WTC11 (cell line): ENCODE results near the gene OSBPL5. TPM values are rescaled to one million over a fixed set of nuclear protein-coding genes. Genes with fewer than 3 reads are reported as not detected.

ENCODE experiments used
- ATAC-seq: fragments of 200-7000 bp; cut with Tn5 transposase; 2 replicates; pipeline ENCODE4 v1.10.0; 2021; ENCODE audit warnings: mild to moderate bottlenecking, moderate library complexity
- CTCF ChIA-PET: fragments of 300-600 bp; sonication (Branson Sonifier 250); formaldehyde crosslinking; loops from one replicate; lab custom pipeline; 2021; ENCODE audit warnings: antibody characterized with exemption; lab: Charles Lee
- POLR2A ChIA-PET: fragments of 350-600 bp; sonication (Branson Sonifier 250); formaldehyde crosslinking; loops from one replicate; lab custom pipeline; 2021; ENCODE audit warnings: antibody characterized with exemption; lab: Charles Lee
- DNase-seq: peaks from one replicate; pipeline ENCODE4 v3.0.0; 2021; ENCODE audit warnings: low spot score
- H3K27ac Mint-ChIP-seq: 2 replicates; pipeline ENCODE4 v1.8.0; 2021; ENCODE audit warnings: mixed read lengths
- H3K27me3 Mint-ChIP-seq: 2 replicates; pipeline ENCODE4 v1.8.0; 2021; ENCODE audit warnings: low read depth, mild to moderate bottlenecking, moderate library complexity, mixed read lengths
- H3K36me3 Mint-ChIP-seq: 2 replicates; pipeline ENCODE4 v1.8.0; 2021; ENCODE audit warnings: mixed read lengths
- H3K4me1 Mint-ChIP-seq: 2 replicates; pipeline ENCODE4 v1.8.0; 2022; ENCODE audit warnings: mixed read lengths
- H3K4me3 Mint-ChIP-seq: 2 replicates; pipeline ENCODE4 v1.8.0; 2021; ENCODE audit warnings: mild to moderate bottlenecking, moderate library complexity, mixed read lengths
- H3K9me3 Mint-ChIP-seq: 2 replicates; pipeline ENCODE4 v1.8.0; 2021; ENCODE audit warnings: mixed read lengths
- ESRRA ChIP-seq: sonication (generic); formaldehyde crosslinking; IDR thresholded peaks from 2 replicates; pipeline ENCODE4 v1.8.1; 2022; ENCODE audit warnings: mild to moderate bottlenecking, missing genetic modification reagents, borderline replicate concordance
- IRF2 ChIP-seq: sonication (generic); formaldehyde crosslinking; IDR thresholded peaks from 2 replicates; pipeline ENCODE4 v1.8.0; 2022; ENCODE audit warnings: low read depth, missing genetic modification reagents, borderline replicate concordance
- JAZF1 ChIP-seq: fragments of 250-450 bp; sonication (Bioruptor Pico); IDR thresholded peaks from 2 replicates; pipeline ENCODE4 v1.9.0; 2021; ENCODE audit warnings: moderate library complexity, mild to moderate bottlenecking, inconsistent platforms
- NFATC4 ChIP-seq: fragments of 250-450 bp; sonication (Bioruptor Pico); IDR thresholded peaks from 2 replicates; pipeline ENCODE4 v1.9.0; 2021; ENCODE audit warnings: mild to moderate bottlenecking
- OVOL2 ChIP-seq: fragments of 250-450 bp; sonication (Bioruptor Pico); IDR thresholded peaks from 2 replicates; pipeline ENCODE4 v1.9.0; 2021; ENCODE audit warnings: mild to moderate bottlenecking, borderline replicate concordance
- SMAD4 ChIP-seq: sonication (generic); formaldehyde crosslinking; IDR thresholded peaks from 2 replicates; pipeline ENCODE4 v1.8.0; 2022; ENCODE audit warnings: mild to moderate bottlenecking, missing genetic modification reagents
- TEAD1 ChIP-seq: sonication (generic); formaldehyde crosslinking; IDR thresholded peaks from 2 replicates; pipeline ENCODE4 v1.8.0; 2022; ENCODE audit warnings: mild to moderate bottlenecking, missing genetic modification reagents
- TP53 ChIP-seq: sonication (generic); formaldehyde crosslinking; IDR thresholded peaks from 2 replicates; pipeline ENCODE4 v1.8.1; 2023; ENCODE audit warnings: mild to moderate bottlenecking, missing genetic modification reagents
- ZNF263 ChIP-seq: sonication (generic); formaldehyde crosslinking; IDR thresholded peaks from 2 replicates; pipeline ENCODE4 v1.8.1; 2022; ENCODE audit warnings: low read depth, mild to moderate bottlenecking, moderate library complexity, missing genetic modification reagents
- ZNF317 ChIP-seq: sonication (generic); formaldehyde crosslinking; IDR thresholded peaks from 2 replicates; pipeline ENCODE4 v1.8.1; 2023; ENCODE audit warnings: low read depth, mild to moderate bottlenecking, moderate library complexity, missing genetic modification reagents, borderline replicate concordance
- ZNF416 ChIP-seq: fragments of 250-450 bp; sonication (Bioruptor Pico); IDR thresholded peaks from 2 replicates; pipeline ENCODE4 v1.9.0; 2021; ENCODE audit warnings: mild to moderate bottlenecking, inconsistent platforms
- total RNA-seq: library from RNA; stranded (reverse); gene quantifications from 3 replicates; pipeline ENCODE4 v1.2.3, GENCODE V29; 2021
- TF ChIP-seq, protein P1 (sequence below): sonication (generic); formaldehyde crosslinking; IDR thresholded peaks from 2 replicates; pipeline ENCODE4 v1.8.1; 2022; ENCODE audit warnings: low read depth, mild to moderate bottlenecking, moderate library complexity, missing genetic modification reagents, borderline replicate concordance
- TF ChIP-seq, protein P2 (sequence below): sonication (generic); formaldehyde crosslinking; IDR thresholded peaks from 2 replicates; pipeline ENCODE4 v1.8.1; 2023; ENCODE audit warnings: mild to moderate bottlenecking, missing genetic modification reagents, borderline replicate concordance
- TF ChIP-seq, protein P3 (sequence below): fragments of 250-450 bp; sonication (Bioruptor Pico); IDR thresholded peaks from 2 replicates; pipeline ENCODE4 v1.8.0; 2021; ENCODE audit warnings: mild to moderate bottlenecking
- TF ChIP-seq, protein P4 (sequence below): fragments of 200-600 bp; IDR thresholded peaks from 2 replicates; pipeline ENCODE4 v1.8.0; 2022; ENCODE audit warnings: antibody characterized with exemption
- TF ChIP-seq, protein P5 (sequence below): fragments of 250-450 bp; sonication (Bioruptor Pico); IDR thresholded peaks from 2 replicates; pipeline ENCODE4 v1.9.0; 2021; ENCODE audit warnings: mild to moderate bottlenecking, borderline replicate concordance
- TF ChIP-seq, protein P6 (sequence below): fragments of 250-450 bp; sonication (Bioruptor Pico); IDR thresholded peaks from 2 replicates; pipeline ENCODE4 v1.9.0; 2021; ENCODE audit warnings: moderate library complexity, mild to moderate bottlenecking, inconsistent platforms, borderline replicate concordance
- TF ChIP-seq, protein P7 (sequence below): sonication (generic); formaldehyde crosslinking; IDR thresholded peaks from 2 replicates; pipeline ENCODE4 v1.8.1; 2022; ENCODE audit warnings: mild to moderate bottlenecking, missing genetic modification reagents, moderate library complexity, borderline replicate concordance
- TF ChIP-seq, protein P8 (sequence below): sonication (generic); formaldehyde crosslinking; IDR thresholded peaks from 2 replicates; pipeline ENCODE4 v1.8.0; 2022; ENCODE audit warnings: missing genetic modification reagents

The OSBPL5 gene
- total RNA-seq, 1 experiment from 2014 or later = 17.7 TPM

DNA sequence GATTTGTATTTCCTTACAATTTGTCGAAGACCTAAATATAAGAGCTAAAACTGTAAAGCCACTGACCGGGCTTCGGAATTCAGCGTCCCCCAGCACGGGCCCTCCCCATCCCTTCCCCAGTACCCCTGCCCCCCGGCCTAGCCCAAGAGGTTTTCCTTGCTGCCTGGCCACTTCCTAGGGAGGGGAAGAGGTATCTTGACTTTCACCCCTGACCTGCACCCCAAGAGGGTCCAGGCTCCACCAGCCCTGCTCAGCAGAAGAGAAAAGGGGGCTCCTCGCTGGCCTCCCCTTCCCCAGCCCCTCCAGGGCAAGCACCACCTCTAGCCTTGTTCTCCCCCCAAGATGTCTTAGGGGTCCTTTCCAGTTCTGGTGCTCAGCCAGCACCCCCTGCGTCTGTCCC is 81.8 kb downstream of the OSBPL5 start (continued):
- TF ChIP-seq, protein P1, sequence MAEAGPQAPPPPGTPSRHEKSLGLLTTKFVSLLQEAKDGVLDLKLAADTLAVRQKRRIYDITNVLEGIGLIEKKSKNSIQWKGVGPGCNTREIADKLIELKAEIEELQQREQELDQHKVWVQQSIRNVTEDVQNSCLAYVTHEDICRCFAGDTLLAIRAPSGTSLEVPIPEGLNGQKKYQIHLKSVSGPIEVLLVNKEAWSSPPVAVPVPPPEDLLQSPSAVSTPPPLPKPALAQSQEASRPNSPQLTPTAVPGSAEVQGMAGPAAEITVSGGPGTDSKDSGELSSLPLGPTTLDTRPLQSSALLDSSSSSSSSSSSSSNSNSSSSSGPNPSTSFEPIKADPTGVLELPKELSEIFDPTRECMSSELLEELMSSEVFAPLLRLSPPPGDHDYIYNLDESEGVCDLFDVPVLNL = no peak
- no peak for TF ChIP-seq IRF2 (CRISPR knock-in tag)
- TF ChIP-seq, protein P2, sequence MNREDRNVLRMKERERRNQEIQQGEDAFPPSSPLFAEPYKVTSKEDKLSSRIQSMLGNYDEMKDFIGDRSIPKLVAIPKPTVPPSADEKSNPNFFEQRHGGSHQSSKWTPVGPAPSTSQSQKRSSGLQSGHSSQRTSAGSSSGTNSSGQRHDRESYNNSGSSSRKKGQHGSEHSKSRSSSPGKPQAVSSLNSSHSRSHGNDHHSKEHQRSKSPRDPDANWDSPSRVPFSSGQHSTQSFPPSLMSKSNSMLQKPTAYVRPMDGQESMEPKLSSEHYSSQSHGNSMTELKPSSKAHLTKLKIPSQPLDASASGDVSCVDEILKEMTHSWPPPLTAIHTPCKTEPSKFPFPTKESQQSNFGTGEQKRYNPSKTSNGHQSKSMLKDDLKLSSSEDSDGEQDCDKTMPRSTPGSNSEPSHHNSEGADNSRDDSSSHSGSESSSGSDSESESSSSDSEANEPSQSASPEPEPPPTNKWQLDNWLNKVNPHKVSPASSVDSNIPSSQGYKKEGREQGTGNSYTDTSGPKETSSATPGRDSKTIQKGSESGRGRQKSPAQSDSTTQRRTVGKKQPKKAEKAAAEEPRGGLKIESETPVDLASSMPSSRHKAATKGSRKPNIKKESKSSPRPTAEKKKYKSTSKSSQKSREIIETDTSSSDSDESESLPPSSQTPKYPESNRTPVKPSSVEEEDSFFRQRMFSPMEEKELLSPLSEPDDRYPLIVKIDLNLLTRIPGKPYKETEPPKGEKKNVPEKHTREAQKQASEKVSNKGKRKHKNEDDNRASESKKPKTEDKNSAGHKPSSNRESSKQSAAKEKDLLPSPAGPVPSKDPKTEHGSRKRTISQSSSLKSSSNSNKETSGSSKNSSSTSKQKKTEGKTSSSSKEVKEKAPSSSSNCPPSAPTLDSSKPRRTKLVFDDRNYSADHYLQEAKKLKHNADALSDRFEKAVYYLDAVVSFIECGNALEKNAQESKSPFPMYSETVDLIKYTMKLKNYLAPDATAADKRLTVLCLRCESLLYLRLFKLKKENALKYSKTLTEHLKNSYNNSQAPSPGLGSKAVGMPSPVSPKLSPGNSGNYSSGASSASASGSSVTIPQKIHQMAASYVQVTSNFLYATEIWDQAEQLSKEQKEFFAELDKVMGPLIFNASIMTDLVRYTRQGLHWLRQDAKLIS (CRISPR knock-in tag) = no peak
- TF ChIP-seq, protein P3, sequence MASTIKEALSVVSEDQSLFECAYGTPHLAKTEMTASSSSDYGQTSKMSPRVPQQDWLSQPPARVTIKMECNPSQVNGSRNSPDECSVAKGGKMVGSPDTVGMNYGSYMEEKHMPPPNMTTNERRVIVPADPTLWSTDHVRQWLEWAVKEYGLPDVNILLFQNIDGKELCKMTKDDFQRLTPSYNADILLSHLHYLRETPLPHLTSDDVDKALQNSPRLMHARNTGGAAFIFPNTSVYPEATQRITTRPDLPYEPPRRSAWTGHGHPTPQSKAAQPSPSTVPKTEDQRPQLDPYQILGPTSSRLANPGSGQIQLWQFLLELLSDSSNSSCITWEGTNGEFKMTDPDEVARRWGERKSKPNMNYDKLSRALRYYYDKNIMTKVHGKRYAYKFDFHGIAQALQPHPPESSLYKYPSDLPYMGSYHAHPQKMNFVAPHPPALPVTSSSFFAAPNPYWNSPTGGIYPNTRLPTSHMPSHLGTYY = no peak
- TF ChIP-seq ZNF416 (CRISPR knock-in tag) = no peak
- TF ChIP-seq TP53 (CRISPR knock-in tag) = no peak
- TF ChIP-seq SMAD4 = no peak
- TF ChIP-seq, protein P4, sequence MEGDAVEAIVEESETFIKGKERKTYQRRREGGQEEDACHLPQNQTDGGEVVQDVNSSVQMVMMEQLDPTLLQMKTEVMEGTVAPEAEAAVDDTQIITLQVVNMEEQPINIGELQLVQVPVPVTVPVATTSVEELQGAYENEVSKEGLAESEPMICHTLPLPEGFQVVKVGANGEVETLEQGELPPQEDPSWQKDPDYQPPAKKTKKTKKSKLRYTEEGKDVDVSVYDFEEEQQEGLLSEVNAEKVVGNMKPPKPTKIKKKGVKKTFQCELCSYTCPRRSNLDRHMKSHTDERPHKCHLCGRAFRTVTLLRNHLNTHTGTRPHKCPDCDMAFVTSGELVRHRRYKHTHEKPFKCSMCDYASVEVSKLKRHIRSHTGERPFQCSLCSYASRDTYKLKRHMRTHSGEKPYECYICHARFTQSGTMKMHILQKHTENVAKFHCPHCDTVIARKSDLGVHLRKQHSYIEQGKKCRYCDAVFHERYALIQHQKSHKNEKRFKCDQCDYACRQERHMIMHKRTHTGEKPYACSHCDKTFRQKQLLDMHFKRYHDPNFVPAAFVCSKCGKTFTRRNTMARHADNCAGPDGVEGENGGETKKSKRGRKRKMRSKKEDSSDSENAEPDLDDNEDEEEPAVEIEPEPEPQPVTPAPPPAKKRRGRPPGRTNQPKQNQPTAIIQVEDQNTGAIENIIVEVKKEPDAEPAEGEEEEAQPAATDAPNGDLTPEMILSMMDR = no peak
- TF ChIP-seq, protein P5, sequence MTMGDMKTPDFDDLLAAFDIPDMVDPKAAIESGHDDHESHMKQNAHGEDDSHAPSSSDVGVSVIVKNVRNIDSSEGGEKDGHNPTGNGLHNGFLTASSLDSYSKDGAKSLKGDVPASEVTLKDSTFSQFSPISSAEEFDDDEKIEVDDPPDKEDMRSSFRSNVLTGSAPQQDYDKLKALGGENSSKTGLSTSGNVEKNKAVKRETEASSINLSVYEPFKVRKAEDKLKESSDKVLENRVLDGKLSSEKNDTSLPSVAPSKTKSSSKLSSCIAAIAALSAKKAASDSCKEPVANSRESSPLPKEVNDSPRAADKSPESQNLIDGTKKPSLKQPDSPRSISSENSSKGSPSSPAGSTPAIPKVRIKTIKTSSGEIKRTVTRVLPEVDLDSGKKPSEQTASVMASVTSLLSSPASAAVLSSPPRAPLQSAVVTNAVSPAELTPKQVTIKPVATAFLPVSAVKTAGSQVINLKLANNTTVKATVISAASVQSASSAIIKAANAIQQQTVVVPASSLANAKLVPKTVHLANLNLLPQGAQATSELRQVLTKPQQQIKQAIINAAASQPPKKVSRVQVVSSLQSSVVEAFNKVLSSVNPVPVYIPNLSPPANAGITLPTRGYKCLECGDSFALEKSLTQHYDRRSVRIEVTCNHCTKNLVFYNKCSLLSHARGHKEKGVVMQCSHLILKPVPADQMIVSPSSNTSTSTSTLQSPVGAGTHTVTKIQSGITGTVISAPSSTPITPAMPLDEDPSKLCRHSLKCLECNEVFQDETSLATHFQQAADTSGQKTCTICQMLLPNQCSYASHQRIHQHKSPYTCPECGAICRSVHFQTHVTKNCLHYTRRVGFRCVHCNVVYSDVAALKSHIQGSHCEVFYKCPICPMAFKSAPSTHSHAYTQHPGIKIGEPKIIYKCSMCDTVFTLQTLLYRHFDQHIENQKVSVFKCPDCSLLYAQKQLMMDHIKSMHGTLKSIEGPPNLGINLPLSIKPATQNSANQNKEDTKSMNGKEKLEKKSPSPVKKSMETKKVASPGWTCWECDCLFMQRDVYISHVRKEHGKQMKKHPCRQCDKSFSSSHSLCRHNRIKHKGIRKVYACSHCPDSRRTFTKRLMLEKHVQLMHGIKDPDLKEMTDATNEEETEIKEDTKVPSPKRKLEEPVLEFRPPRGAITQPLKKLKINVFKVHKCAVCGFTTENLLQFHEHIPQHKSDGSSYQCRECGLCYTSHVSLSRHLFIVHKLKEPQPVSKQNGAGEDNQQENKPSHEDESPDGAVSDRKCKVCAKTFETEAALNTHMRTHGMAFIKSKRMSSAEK = no peak
- TF ChIP-seq, protein P6, sequence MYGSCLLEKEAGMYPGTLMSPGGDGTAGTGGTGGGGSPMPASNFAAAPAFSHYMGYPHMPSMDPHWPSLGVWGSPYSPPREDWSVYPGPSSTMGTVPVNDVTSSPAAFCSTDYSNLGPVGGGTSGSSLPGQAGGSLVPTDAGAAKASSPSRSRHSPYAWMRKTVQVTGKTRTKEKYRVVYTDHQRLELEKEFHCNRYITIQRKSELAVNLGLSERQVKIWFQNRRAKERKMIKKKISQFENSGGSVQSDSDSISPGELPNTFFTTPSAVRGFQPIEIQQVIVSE = no peak

DNA sequence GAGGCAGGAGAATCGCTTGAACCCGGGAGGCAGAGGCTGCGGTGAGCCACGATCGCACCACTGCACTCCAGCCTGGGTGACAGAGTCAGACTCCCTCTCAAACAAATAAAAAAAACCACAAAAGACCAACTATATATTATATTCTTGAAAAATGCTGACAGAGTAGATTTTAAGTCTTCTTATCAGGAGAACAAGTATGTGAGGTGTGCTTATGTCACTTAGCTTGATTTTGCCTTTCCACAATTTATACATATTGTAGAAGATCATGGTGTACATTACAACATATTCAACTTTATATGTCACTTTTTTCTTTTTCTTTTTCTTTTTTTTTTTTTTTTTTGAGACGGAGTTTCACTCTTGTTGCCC is 83.7 kb downstream of the OSBPL5 start:
- DNase-seq (no peak), ATAC-seq (no peak)
- H3K27ac Mint-ChIP-seq = no peak overlapping the region
- H3K36me3 Mint-ChIP-seq = no peaks in the 10 kb centered on the region
- no peaks in the 10 kb centered on the region for H3K9me3 Mint-ChIP-seq
- CTCF ChIA-PET = interaction anchor here (0.6 to 1.2 kb wide), 2 partner anchors 10 to 550 kb away, joined by 3 to 6 read pairs; no protein-coding TSS in a partner anchor
- POLR2A ChIA-PET = interaction anchor here (0.7 kb wide), 1 partner anchor 14 kb away, joined by 3 read pairs; no protein-coding TSS in a partner anchor
- H3K27me3 Mint-ChIP-seq = peaks cover 6% of the 10 kb centered on the region; the same call in 1 of the 2 replicates
- no peaks in the 10 kb centered on the region for H3K4me1 Mint-ChIP-seq
- no peak overlapping the region for H3K4me3 Mint-ChIP-seq
- TF ChIP-seq ESRRA (CRISPR knock-in tag) = no peak
- TF ChIP-seq, protein P7, sequence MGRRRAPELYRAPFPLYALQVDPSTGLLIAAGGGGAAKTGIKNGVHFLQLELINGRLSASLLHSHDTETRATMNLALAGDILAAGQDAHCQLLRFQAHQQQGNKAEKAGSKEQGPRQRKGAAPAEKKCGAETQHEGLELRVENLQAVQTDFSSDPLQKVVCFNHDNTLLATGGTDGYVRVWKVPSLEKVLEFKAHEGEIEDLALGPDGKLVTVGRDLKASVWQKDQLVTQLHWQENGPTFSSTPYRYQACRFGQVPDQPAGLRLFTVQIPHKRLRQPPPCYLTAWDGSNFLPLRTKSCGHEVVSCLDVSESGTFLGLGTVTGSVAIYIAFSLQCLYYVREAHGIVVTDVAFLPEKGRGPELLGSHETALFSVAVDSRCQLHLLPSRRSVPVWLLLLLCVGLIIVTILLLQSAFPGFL (CRISPR knock-in tag) = no peak
- no peak for TF ChIP-seq TEAD1 (CRISPR knock-in tag)
- no peak for TF ChIP-seq ZNF317 (CRISPR knock-in tag)
- TF ChIP-seq OVOL2 (CRISPR knock-in tag) = no peak
- TF ChIP-seq, protein P8, sequence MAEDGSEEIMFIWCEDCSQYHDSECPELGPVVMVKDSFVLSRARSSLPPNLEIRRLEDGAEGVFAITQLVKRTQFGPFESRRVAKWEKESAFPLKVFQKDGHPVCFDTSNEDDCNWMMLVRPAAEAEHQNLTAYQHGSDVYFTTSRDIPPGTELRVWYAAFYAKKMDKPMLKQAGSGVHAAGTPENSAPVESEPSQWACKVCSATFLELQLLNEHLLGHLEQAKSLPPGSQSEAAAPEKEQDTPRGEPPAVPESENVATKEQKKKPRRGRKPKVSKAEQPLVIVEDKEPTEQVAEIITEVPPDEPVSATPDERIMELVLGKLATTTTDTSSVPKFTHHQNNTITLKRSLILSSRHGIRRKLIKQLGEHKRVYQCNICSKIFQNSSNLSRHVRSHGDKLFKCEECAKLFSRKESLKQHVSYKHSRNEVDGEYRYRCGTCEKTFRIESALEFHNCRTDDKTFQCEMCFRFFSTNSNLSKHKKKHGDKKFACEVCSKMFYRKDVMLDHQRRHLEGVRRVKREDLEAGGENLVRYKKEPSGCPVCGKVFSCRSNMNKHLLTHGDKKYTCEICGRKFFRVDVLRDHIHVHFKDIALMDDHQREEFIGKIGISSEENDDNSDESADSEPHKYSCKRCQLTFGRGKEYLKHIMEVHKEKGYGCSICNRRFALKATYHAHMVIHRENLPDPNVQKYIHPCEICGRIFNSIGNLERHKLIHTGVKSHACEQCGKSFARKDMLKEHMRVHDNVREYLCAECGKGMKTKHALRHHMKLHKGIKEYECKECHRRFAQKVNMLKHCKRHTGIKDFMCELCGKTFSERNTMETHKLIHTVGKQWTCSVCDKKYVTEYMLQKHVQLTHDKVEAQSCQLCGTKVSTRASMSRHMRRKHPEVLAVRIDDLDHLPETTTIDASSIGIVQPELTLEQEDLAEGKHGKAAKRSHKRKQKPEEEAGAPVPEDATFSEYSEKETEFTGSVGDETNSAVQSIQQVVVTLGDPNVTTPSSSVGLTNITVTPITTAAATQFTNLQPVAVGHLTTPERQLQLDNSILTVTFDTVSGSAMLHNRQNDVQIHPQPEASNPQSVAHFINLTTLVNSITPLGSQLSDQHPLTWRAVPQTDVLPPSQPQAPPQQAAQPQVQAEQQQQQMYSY (CRISPR knock-in tag) = no peak
- no peak for TF ChIP-seq NFATC4 (CRISPR knock-in tag)
- TF ChIP-seq JAZF1 (CRISPR knock-in tag) = no peak
- TF ChIP-seq ZNF263 (CRISPR knock-in tag) = no peak
